G401.6 (cell line): ENCODE measurements around the gene CHSY3.

ENCODE experiments used
- FAIRE-seq: peaks from 2 replicates; lab custom pipeline; 2012; peaks lifted over from hg19 to GRCh38; lab: Jason Lieb, UNC

CHSY3 gene

DNA sequence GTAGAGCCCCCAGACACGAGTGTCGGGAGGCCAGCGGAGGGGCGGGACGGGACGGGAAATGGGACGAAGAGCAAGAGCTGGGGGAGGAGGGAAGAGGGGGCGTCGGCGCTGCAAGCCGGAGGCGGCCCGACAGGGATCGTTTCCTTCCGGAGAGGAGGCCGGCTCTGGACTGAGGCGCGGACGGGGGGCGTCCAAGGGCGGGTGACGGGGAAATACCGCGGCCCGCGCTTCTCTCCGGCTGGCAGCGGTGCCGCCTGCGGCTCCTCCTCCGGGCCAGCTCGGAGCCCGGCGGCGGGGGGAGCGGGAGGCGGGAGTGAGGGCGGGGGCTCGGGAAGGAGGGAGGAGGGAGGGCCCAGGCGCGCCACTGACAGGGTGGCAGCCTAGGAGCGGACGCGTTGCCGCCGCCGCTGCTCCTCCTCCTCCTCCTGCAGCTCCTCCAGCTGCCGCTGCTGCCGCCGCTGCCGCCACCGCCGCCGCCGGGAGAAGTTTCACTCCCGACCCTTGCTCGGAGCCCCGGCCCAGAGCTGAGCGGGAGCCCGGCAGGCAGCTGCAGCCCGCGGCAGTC lies at the start of gene CHSY3:
Gene CHSY3, plus strand, starts transcription at position 364 of the 565 bp plus-strand sequence.
- FAIRE-seq: no peak

DNA sequence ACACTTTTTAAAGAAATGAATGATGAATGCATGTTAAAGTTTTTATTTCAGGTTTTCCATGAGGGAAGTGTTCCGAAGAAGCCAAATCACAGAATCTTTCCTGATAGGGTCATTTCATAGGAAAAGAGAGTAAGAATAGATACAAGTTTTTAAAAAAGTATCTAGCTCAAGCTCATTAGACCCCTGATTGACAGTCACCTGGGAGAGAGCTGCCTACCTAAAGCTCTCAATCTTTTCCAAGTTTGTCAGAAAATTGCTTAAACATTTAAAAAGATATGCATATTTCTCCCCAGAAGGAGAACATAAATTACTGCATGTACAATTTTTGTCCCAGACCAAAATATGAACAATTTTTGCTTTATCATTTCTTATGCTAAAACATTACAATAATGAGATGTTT lies 47.9 kb upstream of the CHSY3 start:
- FAIRE-seq: no peak

DNA sequence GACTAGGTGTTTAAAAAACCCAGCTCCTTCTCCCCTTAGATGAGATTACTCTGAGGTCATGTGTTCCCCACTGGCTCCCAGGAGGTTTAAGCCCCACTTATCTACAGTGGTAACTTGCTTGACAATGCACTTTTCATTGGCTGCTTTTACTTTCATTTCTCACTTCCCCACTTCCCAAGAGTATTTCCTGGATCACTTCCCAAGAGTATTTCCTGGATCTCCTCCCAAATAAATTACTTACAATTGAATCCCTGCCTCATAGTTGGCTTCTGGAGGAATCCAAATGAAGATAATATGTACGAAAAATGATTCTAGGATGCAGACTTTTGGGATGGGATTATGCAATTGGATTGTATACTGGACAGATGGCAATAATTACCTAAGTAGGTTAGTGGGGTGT lies 47.1 kb upstream of the CHSY3 start:
- FAIRE-seq: no peak

DNA sequence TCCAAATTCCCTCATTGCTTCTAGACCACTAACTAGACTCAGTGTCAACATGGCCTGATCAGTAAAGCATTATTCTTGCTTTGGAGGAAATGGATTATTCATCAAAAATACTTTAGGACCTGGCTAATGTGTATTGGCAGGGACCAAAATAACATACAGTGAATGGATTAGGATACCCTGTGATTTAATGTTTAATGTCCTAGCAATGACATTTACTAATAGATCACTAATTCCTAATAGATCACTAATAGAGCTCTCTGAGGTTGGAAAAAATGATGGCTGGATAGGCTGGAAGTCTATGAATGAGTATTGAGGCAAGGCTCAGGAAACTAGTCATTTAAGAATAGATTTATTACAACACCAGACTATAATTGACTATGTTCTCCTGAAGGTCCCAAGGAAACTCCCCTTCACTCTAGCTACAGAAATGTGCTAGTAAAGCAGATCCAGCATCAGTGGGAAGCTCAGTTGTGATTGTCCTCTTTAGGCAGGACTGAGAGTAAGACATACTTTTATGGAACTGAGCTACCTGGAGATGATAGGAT lies 46.1 kb upstream of the CHSY3 start:
- FAIRE-seq: no peak

DNA sequence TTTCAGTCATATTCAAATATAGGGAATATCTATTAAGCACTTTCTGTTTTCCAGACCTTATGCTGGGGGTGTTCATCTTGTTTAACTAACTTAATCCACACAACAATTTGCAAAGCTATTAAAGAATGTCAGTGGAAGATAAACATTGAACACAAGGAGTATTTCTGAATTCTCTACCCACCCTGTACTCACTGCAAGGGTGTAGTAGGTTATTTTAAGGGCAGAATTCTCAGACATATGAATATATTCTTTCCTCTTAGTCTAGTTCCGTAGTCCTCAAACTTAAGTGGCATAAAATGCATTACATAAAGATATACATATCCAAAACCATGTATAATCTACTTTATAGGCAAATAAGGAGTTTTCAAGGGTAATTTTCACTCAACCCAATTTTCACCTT lies 19.9 kb upstream of the CHSY3 start:
- no peak for FAIRE-seq

DNA sequence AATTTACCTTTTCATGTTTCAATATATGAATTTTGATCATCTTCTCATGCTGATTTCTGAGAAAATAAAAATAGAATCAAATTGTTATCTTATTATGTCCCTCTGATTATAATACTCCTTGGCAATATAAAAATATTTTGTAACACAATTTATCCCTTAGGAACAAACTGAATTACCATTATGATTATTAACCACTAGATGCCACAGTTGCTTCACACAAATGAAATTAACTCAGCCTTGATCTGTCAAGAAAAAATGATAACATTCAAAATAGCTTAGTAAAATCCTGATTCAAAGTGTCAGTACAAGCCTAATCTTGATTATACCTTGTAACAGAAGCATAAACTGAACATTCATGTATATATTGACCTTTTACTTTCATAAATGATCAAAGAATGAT lies 4.8 kb upstream of the CHSY3 start:
- no peak for FAIRE-seq

DNA sequence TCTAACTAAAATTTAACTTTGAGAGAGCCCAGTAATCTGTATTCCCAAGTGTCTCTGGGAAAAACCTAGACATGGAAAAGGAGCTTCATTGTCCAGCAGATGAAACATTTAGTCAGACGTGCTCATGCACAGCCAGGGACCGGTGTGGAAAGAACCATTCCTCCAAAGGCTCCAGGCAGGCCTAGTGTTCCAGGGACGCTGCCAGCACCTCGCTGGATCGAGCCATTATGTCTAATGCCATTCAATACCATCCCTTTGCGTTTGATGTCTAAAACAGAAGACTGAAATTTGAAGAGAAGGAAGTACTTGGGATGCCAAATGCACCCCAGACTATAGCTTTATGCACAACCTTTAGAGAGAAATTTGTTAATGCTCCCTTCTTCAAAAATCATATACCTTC lies 1.4 kb upstream of the CHSY3 start:
- no peak for FAIRE-seq

DNA sequence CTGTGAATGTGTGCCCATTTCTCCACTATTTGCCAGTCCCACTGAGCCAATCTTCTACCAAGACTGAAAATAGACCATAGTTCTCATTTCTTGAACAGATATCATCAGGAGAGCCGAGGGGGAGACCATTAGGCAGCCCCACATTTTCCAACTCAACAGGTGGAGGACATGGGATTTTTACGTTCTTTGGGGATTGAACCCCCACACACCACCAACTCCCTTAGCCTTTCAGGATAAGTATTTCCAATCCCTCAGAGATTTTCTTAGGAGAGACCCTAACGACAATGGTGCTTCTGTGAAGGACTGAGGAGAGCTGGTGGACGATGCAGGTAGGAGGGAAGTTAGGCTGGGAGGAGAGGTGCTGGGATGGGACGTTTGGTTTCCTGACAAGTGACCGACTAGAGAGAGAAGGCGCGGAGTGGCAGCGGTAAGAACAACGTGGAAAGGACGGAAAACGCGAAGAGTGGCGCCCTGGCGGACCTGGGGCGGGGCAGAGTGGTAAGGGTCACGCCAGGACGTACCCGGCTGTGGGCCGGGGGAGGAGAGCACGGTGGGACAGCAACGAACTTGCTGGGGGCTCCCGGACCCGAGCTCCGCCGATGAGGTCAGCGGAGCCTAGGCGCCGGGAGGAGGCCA lies 681 bp upstream of the CHSY3 start:
- no peak for FAIRE-seq

DNA sequence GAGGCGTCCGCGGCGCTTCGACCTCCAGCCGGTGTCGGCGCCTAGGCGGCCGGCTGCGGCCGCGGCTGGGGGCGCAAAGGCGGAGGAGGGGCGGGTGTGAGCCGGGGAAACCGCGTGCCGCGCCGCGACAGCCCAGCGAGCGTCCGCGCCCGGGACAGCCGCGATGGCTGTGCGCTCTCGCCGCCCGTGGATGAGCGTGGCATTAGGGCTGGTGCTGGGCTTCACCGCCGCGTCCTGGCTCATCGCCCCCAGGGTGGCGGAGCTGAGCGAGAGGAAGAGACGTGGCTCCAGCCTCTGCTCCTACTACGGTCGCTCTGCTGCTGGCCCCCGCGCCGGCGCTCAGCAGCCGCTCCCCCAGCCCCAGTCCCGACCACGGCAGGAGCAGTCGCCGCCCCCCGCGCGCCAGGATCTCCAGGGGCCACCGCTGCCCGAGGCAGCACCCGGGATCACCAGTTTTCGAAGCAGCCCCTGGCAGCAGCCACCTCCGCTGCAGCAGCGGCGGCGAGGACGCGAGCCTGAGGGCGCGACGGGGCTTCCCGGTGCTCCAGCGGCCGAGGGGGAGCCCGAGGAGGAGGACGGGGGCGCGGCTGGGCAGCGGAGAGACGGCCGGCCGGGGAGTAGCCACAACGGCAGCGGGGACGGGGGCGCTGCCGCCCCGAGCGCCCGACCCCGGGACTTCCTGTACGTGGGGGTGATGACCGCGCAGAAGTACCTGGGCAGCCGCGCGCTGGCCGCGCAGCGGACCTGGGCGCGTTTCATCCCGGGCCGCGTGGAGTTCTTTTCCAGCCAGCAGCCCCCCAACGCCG lies 605 bp downstream of the CHSY3 start:
- FAIRE-seq: no peak

DNA sequence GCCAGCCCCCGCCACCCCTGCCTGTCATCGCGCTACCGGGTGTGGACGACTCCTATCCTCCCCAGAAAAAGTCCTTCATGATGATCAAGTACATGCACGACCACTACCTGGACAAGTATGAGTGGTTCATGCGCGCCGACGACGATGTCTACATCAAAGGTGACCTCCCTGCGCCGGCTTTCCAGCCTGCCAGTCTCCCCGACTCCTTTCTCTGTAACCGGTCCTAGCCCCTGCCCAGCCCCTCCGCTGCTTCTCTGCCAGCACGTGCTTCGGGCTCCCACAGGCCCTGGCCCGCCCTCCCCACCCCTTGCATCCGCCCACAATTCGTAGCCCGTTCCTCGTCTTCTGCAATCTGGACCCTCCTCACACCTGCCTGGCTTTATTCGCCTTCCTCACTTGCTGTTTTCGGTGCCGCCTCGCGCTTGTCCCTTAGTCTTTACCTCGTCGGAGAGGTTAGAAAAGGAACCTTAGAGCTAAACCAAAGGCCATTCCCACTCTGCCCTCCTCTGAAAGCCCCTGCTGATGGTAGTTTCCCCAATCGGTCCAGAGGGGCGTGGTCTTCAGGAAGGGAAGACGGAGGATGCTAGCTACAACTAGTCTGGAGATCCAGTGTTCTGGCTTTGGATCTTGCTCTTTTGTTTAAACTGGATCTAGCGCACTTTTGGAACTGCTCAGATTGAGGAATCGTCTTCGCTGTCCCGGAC lies 1.4 kb downstream of the CHSY3 start:
- FAIRE-seq: no peak

DNA sequence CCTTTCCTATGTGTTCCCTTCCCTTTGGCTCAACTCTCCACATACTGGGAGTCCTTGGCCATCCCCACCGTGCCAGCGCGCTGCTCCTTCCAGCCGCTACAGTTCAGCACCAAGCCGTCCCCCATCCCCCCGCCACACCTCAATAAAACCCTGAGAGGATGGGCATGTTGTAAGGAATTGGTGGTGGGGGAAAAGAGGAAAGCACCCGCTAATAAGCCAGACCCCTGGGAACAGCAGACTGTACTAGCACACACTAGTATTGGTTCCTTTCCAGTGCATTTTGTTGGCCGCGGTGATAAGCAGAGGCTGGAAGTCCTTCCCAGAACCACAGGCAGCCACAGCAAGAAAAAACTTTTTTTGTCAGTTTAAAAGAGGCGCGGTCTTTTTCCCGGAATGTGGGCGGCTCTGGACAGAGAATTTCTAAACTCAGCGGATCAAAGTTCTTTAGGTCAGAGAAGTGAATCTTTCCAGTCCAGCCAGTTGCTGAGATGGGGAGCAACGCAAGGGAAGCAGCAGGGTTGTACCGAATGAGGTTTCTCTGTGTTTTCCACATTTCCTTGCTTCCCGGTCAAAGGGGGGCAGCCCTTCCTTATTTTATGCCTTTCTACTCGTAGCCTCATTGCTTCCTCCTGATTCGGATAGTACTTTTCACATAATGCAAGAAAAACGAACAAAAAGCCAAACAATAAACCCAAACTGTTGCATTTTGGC lies 2.1 kb downstream of the CHSY3 start:
- FAIRE-seq: no peak

DNA sequence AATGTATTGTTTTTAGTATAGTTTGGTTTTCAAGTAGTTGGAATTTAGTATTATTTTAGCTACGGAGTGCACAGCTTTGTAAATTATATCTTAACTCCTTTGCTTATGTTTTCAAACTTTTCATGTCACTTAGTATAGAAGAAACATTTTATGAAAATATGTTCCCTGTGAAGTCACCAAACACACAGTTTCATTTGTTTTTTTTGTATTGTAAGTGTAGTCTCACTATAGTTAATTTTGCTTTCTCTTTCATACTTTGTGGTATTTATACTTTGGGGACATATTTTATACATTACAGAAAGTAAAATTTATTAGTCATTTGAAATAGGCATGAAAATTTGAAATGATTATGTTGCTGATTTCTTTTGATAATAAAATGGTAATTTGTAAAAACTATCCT lies 5.0 kb downstream of the CHSY3 start:
- no peak for FAIRE-seq

DNA sequence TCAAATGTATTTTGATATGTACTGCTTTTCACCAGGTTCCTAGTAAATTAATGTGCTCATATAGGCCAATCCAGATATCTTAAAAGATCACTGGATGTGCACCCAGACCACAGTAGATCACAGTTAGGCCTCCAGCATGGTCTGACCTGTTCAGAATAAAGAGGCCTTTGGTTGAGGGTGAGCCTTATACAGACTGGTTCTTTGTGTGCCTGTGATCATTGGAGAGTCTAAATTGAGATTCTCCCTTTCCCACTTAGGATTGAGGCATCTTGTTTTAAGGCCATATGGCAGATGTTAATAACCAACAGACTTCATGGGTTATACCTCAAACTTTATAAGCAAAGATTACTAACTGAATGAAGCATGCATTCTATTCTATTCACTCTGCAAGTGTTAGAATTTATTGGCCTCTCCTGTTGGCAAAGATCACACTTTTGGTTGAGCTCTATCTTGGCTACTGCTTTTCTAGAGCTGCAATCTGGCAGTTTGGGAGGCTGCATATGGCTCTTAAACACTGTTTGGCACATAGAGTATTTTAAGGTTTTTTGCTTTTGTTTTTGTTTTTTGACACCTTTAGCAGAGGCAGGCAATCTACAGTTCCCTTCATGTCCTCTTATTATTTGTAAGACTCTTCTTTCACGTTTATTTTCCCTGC lies 8.5 kb downstream of the CHSY3 start:
- FAIRE-seq: no peak

DNA sequence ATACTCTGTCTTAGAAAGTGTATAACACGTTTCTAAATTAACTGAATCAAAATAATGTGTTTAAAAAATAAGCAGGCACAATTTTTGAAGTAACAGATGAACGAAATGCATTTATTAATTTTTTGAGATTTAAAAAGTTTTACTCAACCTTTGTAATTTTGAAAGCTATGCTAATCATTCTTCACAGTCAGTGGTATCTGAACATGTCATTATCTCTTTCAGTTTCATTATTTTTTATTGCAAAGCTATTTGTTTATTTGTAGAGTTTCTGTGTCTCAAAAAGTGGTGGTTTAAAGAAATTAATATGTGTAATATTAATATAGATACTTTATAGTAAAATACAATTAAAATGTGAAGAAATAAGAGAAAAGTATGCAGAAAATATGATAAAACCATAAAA lies 11.2 kb downstream of the CHSY3 start:
- FAIRE-seq: no peak

DNA sequence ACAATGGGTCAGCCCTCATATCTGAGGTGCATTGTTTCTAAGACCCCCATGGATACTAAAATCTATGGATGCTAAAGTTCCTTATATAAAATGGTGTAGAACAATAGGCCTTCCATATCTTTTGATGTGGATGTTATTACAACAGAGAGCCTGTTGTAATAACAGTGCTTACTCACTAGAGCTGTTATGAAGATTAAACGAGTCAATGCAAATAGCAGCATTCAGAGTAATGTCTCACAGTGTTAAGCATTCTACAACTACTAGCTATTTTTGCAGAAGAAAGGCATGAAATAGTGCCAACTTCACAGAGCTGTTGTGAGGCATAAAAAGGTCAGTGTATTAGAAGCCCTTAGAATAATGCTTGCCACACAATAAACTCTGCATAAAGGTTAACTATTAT lies 13.0 kb downstream of the CHSY3 start:
- FAIRE-seq: no peak

DNA sequence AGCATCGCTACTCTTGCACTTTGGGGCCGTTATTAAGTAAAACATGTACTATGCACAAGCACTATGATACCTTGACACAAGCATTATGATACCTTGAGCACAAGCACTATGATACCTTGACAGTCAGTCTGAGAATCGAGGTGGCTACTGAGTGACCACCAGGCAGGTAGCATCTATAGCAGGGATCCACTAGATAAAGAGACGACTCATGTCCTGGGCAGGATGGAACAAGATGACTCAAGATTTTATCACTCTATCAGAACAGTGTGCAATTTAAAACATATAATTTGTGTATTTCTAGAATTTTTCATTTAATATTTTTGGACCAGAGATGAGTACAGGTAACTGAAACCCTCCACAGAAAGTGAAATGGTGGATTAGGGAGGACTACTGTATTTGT lies 16.9 kb downstream of the CHSY3 start:
- FAIRE-seq: no peak

DNA sequence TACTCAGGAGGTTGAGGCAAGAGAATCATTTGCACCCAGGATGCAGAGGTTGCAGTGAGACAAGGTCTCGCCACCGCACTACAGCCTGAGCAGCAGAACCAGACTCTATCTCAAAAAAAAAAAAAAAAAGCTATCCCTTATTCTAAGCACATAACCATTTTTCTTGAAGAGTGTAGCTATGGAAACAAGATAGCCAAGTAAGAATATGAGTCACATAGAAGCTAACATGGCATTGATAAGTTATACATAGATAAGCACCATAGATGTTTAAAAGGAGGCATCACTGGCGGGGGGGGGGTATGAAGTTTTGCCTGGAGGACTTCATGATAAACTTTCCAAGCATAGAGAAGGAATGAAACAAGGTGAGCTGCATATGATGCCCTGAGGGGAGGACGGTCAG lies 26.0 kb downstream of the CHSY3 start:
- no peak for FAIRE-seq

DNA sequence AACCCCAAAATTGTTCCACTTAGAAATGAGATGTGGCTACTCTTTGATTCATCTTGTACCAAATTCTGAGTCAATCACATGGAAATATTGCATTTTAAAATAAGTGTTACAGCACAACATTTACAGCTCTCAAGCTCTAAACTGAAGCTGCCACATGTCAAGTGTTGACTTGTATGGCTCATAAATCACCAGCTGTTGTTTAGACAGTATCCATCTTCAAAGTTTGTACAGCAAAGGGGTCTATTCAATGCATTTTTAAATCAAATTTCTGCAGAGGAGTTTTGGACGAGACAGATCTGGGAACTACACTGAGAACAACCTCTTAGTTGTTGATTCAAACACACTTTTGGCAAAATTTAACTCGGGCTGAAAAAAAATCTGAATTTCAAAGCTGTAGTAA lies 31.4 kb downstream of the CHSY3 start:
- no peak for FAIRE-seq

DNA sequence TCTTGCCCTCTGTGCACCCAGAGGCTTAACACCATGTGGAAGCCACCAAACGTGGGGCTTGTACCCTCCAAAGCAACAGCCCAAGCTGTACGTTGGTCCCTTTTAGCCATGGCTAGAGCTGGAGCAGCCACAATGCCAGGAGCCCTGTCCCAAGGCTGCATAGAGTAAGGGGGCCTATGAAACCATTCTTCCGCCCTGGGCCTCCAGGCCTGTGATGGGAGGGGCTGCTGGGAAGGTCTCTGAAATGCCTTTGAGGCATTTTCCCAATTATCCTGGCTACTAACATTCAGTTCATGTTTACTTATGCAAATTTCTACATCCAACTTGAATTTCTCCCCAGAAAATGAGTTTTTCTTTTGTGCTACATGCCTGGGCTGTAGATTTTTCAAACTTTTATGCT lies 33.8 kb downstream of the CHSY3 start:
- FAIRE-seq: no peak

DNA sequence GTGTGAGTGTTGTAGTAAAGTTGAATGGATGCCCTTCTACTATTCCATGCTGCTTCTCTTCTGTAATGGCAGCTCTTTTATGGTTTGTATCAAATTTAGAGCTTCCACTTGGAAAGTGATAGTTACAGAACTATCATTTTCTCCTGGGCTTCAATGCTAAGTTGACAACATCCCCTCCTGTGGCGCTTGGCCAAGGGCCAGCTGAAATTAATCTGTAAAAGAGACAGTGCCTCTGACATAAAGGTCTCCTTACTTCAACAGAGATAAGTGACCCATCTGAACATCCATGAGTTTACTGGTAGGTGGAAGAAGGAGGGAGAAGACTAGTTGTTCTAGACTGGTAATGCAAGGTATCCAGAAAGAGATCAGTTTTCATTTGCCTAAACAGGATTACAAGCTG lies 39.7 kb downstream of the CHSY3 start:
- FAIRE-seq: no peak

DNA sequence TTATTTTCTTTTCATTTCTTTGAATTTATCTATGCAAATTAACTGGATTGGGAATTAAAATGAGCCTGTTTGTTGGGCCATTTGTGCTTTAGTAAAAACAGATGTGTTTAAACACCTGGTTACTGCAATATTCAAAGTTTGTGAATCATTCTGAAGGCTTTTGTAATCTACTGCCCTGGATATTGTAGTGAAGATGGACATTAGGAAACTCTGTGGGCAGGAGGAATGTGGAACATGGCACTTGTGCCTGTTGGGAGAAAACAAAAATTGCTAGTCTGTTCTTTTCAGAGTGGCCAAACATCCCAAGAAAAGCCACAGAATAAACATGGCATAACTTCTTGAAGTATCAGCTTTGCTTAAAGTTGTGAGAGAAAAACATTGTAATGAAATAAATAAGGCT lies 40.8 kb downstream of the CHSY3 start:
- FAIRE-seq: no peak

DNA sequence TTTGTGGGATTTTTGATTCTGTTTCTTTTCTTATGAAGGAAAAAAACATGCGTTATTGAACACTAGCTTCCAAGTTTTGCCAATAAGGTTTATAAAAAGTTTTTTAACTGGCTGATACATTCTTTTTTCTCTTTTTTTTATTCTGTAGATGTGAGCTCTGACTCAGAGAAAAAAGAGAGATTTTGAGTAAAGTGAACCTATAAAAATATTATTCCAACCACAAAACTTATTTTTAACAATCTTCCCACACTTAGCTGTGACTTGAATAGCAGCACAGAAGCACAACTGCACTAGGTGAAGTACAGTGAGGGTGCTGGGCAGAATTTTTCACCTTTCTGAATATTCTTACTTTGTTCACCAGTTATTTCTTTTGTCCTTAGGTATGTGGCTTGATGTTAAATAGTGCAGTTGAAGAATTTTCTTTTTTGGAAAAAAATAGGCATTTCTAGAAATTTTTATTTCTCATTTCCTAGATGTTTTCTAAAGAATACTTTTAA lies 41.6 kb downstream of the CHSY3 start:
- FAIRE-seq: no peak
